GM21619 (cell line): ENCODE results near the gene SST.
"Not testable (repeated sequence)": the region's sequence is repeated elsewhere in the genome, so short reads cannot be mapped to it uniquely, and the experiment has no call there.

Source experiments
- ATAC-seq: cut with Tn5 transposase; IDR thresholded peaks from one replicate; pipeline ENCODE4 v1.9.1; 2021; ENCODE audit not compliant: unreplicated experiment

SST gene

GRCh38 chr3:187684880-187685279, 14.7 kb upstream of the SST start:
- ATAC-seq, result no peak

GRCh38 chr3:187684444-187684843, 14.2 kb upstream of the SST start:
- ATAC-seq, result no peak

- not testable (repeated sequence) for ATAC-seq
Measured at GRCh38 chr3:187681756-187682155, 11.6 kb upstream of the SST start.

GRCh38 chr3:187679638-187680396, 9.6 kb upstream of the SST start:
- peak; percentile 65 for ATAC-seq

- ATAC-seq, result no peak
Measured at GRCh38 chr3:187678726-187679268, 8.6 kb upstream of the SST start.

DNA sequence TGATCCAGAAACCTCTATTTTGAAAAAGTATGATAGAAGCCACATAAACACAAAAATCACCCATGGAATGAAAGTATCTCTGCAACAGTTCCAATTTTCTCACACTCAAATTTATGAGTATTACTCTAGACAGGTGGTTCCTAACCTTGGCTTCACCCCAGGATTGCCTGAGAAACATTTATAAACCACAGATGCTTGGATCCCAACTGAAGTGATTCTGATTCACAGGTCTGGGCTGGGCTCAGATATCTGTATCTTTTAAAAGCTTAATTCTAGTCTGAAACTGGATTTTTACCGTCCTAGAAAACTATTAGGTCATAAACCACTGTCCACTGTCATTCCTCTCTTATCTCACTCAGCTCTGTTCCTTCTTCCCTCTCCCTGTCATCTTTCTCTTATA, 7.4 kb upstream of the SST start:
- ATAC-seq, result no peak

DNA sequence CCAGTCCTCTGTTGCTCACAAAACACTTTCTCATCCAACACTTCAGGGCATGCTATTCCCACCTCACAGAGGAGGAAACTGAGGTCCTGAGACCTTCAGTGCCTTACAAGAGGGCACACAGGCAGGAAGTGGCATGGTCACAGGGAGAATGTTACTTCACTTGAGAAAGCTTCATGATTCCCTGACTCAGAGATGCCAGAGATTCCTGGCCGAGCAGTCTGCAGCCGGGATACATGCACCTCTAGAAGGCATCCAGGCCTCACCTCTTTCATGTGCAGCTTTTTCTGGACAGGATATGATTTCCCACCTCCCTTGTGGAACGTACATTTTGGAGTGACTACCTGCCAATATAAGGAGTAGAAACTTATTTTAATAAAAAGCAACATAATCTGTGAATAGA, 2.8 kb upstream of the SST start:
- ATAC-seq, result no peak

DNA sequence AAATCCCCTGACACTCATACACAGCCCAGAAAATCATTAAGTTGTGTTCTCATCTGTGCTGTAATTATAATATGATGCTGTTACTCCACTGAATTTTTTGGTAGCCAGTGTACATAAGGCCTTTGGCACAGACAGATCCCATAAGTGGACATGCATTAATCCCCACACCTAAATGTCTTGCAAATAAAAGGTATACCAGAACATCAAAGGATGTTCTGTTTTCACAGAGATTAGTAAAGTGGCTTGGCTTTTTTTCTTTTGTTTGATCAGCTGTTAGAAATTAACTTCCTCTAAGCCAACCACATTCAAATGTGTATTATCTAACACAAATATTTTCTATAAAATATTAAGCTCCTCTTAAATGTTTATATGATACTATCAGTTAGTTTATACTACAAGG, 2.7 kb downstream of the SST start:
- ATAC-seq, result no peak

- no peak for ATAC-seq
Measured at GRCh38 chr3:187665764-187666402, 4.3 kb downstream of the SST start.

DNA sequence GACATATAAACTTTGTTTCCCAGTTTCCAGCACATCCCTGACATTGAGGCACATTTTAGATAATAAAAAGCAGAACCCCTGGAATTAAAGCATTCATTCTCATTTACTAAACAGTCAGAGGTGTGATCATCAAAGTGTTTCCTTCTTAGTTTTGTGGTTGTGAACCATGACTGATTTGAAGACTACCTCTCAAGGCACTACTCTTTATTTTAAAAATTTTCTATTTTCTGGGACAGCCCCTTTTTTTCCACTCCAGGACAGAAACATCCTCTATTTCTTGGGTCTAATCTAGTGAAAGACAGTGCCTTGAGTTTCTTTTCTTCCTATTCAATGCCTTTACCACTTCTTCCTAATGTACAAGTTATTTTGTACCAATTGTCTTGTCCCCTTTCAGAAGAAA, 5.2 kb downstream of the SST start:
- no peak for ATAC-seq

- no peak for ATAC-seq
Measured at GRCh38 chr3:187662848-187663409, 7.3 kb downstream of the SST start.

- ATAC-seq, result no peak
Measured at GRCh38 chr3:187661267-187661666, 8.9 kb downstream of the SST start.

GRCh38 chr3:187651282-187651681, 18.9 kb downstream of the SST start:
- no peak for ATAC-seq

GRCh38 chr3:187648177-187648576, 22.0 kb downstream of the SST start:
- ATAC-seq, result peak; percentile 98

GRCh38 chr3:187646906-187647660, 23.1 kb downstream of the SST start:
- no peak for ATAC-seq

GRCh38 chr3:187645379-187645778, 24.8 kb downstream of the SST start:
- ATAC-seq, result not testable (repeated sequence)

- no peak for ATAC-seq
Measured at GRCh38 chr3:187642861-187643260, 27.3 kb downstream of the SST start.

- no peak for ATAC-seq
Measured at GRCh38 chr3:187641320-187642016, 28.7 kb downstream of the SST start.

- no peak for ATAC-seq
Measured at GRCh38 chr3:187640569-187641059, 29.6 kb downstream of the SST start.

GRCh38 chr3:187639927-187640568, 30.1 kb downstream of the SST start:
- ATAC-seq, result no peak
